PC-3 (cell line): ENCODE measurements around the gene FAM89B.

Experiments
- EZH2 ChIP-seq: fragments of 300-600 bp; sonication (generic); IDR thresholded peaks from one replicate; pipeline ENCODE4 v1.6.1; 2017; ENCODE audit warnings: antibody characterized with exemption, mild to moderate bottlenecking, low read length; ENCODE audit not compliant: unreplicated experiment
- TF ChIP-seq, protein P1 (sequence below): fragments of 300-600 bp; sonication (generic); conservative IDR thresholded peaks from 2 replicates; pipeline ENCODE4 v1.5.1; 2017; ENCODE audit warnings: antibody characterized with exemption, low read depth, mild to moderate bottlenecking, low read length

DNA sequence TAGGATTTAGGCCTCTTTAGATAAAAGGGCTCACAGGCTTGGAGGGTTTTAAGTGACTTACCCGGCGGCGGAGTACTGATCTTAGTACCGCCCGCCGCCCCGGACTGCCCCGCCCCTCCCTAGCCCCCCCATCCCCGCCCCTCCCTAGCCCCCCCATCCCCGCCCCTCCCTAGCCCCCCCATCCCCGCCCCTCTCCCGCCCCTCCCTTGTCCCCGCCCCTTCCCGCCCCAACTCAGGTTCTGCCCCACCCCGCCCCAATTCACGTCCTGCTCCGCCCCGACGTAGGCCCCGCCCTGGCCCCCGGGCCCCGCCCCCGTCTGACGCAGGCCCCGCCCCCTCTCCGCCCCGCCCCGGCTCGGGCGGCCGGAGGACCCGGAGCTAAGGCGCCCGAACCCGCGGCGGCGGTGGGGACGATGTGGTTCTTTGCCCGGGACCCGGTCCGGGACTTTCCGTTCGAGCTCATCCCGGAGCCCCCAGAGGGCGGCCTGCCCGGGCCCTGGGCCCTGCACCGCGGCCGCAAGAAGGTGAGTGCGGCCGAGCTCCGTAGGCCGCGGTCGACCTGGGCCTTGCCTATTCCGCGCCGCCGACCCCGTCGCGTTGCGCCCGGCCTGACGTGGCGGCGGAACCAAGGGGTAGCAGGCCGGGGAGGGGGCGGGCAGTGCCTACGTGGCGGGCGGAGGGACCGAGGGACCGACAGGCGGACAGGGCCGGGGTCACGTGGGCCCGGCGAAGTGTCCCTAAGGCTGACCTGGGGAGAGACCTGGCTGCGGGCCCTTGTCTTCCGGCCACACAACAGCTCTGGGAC, 47.4 kb upstream of the FAM89B start, which contains the start of gene SCYL1:
- TF ChIP-seq, protein P1, sequence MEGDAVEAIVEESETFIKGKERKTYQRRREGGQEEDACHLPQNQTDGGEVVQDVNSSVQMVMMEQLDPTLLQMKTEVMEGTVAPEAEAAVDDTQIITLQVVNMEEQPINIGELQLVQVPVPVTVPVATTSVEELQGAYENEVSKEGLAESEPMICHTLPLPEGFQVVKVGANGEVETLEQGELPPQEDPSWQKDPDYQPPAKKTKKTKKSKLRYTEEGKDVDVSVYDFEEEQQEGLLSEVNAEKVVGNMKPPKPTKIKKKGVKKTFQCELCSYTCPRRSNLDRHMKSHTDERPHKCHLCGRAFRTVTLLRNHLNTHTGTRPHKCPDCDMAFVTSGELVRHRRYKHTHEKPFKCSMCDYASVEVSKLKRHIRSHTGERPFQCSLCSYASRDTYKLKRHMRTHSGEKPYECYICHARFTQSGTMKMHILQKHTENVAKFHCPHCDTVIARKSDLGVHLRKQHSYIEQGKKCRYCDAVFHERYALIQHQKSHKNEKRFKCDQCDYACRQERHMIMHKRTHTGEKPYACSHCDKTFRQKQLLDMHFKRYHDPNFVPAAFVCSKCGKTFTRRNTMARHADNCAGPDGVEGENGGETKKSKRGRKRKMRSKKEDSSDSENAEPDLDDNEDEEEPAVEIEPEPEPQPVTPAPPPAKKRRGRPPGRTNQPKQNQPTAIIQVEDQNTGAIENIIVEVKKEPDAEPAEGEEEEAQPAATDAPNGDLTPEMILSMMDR = no peak
- TF ChIP-seq EZH2 = no peak
